Liver (tissue), 3 donors: ENCODE measurements around the gene IFT172.

ENCODE experiments used
- ATF3 ChIP-seq: IDR thresholded peaks from 2 replicates; pipeline ENCODE4 v1.6.1; 2016; ENCODE audit warnings: antibody characterized with exemption
- CTCF ChIP-seq: fragments of 150-350 bp; IDR thresholded peaks from 2 replicates; pipeline ENCODE4 v1.5.1; 2017; ENCODE audit warnings: improper control_type of control experiment, low read depth, low read length; ENCODE audit not compliant: missing input control
- FOXA1 ChIP-seq: IDR thresholded peaks from 2 replicates; pipeline ENCODE4 v1.6.1; 2016; ENCODE audit warnings: antibody characterized with exemption
- GABPA ChIP-seq, 2 donors: IDR thresholded peaks in 1 of 2; conservative IDR thresholded peaks in 1 of 2; 2 replicates each; pipeline ENCODE4 v1.6.1; 2016; ENCODE audit warnings: antibody characterized with exemption in 2 of 2, mild to moderate bottlenecking in 1 of 2, moderate library complexity in 1 of 2
- HNF4A ChIP-seq, 2 donors: conservative IDR thresholded peaks; 2 replicates each; pipeline ENCODE4 v1.6.1; 2016; ENCODE audit warnings: antibody characterized with exemption in 2 of 2, mild to moderate bottlenecking in 2 of 2
- JUND ChIP-seq, 2 donors: IDR thresholded peaks; 2 replicates each; pipeline ENCODE4 v1.6.1; 2016; ENCODE audit warnings: antibody characterized with exemption in 2 of 2
- MAX ChIP-seq: IDR thresholded peaks from 2 replicates; pipeline ENCODE4 v1.6.1; 2016; ENCODE audit warnings: antibody characterized with exemption
- RAD21 ChIP-seq, 2 donors: IDR thresholded peaks; 2 replicates each; pipeline ENCODE4 v1.6.1; 2016; ENCODE audit warnings: antibody characterized with exemption in 2 of 2, mild to moderate bottlenecking in 2 of 2
- REST ChIP-seq: IDR thresholded peaks from 2 replicates; pipeline ENCODE4 v1.6.1; 2016; ENCODE audit warnings: antibody characterized with exemption, mild to moderate bottlenecking
- SP1 ChIP-seq: IDR thresholded peaks from 2 replicates; pipeline ENCODE4 v1.6.1; 2018; ENCODE audit warnings: antibody characterized with exemption, mild to moderate bottlenecking
- TAF1 ChIP-seq: conservative IDR thresholded peaks from 2 replicates; pipeline ENCODE4 v1.6.1; 2016; ENCODE audit warnings: antibody characterized with exemption, mild to moderate bottlenecking
- YY1 ChIP-seq: IDR thresholded peaks from 2 replicates; pipeline ENCODE4 v1.6.1; 2016; ENCODE audit warnings: antibody characterized with exemption, mild to moderate bottlenecking
- ZBTB33 ChIP-seq: IDR thresholded peaks from 2 replicates; pipeline ENCODE4 v1.6.1; 2016; ENCODE audit warnings: antibody characterized with exemption
- donor health status: healthy.
- donor health status: healthy.

GRCh38 chr2:27493948-27494283 is 4.4 kb upstream of the IFT172 start:
- TF ChIP-seq CTCF, result no peak
- no peak for TF ChIP-seq SP1
- no peak for TF ChIP-seq JUND (IDR thresholded peaks at IDR 0.05)
- TF ChIP-seq YY1, result no peak
- TF ChIP-seq MAX, result no peak
- no peak for TF ChIP-seq TAF1
- TF ChIP-seq RAD21 (IDR thresholded peaks at IDR 0.05), result no peak
- no peak for TF ChIP-seq FOXA1
- no peak for TF ChIP-seq GABPA (IDR thresholded peaks at IDR 0.05 in 1 of 2, conservative IDR thresholded peaks at IDR 0.05 in 1 of 2)
- no peak for TF ChIP-seq ATF3
- no peak for TF ChIP-seq REST
- no peak for TF ChIP-seq ZBTB33
- TF ChIP-seq HNF4A (conservative IDR thresholded peaks at IDR 0.05), result no peak
